Stimulated activated CD4-positive, alpha-beta T cell treated with anti-CD3 and anti-CD28 coated beads, Interleukin-15, amount 100 ng/mL, for 48 hours (primary cell): ENCODE measurements around the gene SLC24A2.
"Not testable (repeated sequence)": the region's sequence is repeated elsewhere in the genome, so short reads cannot be mapped to it uniquely, and the experiment has no call there.

ENCODE experiments used
- DNase-seq, 2 donors: peaks; one replicate each; pipeline ENCODE4 v3.0.0-alpha.2; 2020; ENCODE audit warnings: low read depth in 2 of 2

Gene SLC24A2

DNA sequence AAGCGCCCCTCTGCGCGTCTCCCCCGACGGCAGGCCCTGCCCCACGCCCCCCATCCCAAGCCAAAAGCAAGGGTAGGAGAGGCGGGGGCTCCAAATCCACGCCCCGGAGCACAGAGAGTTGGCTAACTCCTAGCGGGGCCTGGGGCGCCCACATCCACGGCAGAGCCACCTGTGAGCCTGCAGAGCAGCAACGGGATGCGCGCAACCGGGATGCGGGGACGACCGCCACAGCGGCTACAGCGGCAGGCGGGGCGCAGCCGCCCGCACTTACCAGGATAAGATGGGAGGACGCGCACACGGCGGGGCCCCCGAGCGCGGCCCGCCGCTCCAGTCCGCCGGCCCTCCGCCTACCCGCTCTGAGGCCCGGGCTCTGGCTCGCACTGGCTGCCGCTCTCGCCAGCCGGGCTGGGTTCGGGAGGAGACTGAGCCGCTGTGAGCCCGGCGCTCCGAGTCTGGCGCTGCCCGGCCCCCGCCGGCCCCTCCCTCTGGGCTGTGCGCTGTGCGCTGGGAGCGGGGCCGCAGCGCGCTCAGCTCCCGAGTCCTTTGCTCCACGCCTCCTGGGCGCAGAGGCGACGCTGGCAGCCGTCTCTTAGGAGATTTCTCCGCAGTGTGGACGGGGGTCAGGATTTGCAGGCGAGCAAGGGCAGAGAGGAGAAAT, at the start of gene SLC24A2:
Gene SLC24A2, minus strand, starts transcription at position 424 of the 658 bp plus-strand sequence.
- no peak for DNase-seq

- DNase-seq = not testable (repeated sequence)
Measured at GRCh38 chr9:19833331-19833730, 44.5 kb upstream of the SLC24A2 start.

DNA sequence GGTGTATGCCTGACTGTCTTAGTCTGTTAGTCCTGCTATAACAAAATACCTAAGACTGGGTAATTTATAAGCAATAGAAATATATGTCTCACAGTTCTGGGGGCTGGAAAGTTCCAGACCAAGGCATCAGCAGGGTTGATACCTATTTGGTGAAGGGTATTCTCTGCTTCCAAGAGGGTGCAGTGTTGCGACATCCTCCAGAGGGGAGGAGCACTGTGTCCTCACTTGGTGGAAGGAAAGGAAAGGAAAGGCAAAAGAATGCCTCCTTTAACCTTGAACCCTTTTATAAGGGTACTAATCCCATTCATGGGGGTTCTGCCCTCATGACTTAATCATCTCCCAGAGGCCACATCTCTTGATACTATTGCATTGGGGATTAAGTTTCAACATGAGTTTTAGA, 42.0 kb upstream of the SLC24A2 start:
- no peak for DNase-seq

GRCh38 chr9:19828576-19829109, 39.8 kb upstream of the SLC24A2 start:
- DNase-seq = no peak

- DNase-seq = no peak
Measured at GRCh38 chr9:19816769-19817168, 27.9 kb upstream of the SLC24A2 start.

DNA sequence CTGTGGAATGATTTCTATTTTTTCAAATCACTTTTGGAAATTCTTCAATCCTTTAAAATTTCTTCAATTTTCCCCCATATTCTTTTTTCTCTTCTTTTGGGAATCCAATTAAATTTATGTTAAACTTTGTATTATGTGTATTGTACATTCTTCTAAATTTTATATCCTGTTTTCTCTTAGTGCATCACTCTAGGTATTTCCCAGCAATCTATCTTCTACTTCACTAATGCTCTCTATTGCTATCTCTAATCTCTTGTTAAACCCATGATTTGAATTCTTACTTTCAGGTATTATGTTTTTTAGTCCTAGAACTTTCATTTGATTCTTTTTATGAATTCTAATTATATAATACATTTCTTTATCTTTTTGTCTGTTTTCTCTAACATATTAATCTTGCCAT, 23.4 kb upstream of the SLC24A2 start:
- no peak for DNase-seq

GRCh38 chr9:19809422-19810269, 20.8 kb upstream of the SLC24A2 start:
- DNase-seq = no peak

- no peak for DNase-seq
Measured at GRCh38 chr9:19807182-19807892, 18.5 kb upstream of the SLC24A2 start.

- DNase-seq = no peak
Measured at GRCh38 chr9:19804431-19804830, 15.6 kb upstream of the SLC24A2 start.

GRCh38 chr9:19800884-19801283, 12.0 kb upstream of the SLC24A2 start:
- no peak for DNase-seq

DNA sequence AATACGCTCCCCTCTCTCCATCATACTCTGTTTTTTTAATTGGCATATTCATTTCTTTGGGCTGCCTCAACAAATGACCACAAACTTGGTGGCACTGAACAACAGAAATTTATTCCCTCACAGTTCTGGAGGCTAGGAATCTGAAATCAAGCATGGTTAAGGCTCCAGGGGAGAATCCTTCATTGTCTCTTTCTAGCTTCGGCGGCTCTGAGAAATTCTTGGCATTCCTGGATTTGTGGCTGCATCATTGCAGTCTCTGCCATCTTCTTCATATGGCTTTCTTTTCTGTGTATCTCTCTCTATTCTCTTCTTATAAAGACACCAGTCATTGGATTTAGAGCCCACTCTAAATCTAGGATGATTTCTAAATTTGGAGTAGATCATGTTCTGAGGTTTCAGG, 10.9 kb upstream of the SLC24A2 start:
- no peak for DNase-seq

GRCh38 chr9:19788152-19788551, 685 bp downstream of the SLC24A2 start:
- no peak for DNase-seq

DNA sequence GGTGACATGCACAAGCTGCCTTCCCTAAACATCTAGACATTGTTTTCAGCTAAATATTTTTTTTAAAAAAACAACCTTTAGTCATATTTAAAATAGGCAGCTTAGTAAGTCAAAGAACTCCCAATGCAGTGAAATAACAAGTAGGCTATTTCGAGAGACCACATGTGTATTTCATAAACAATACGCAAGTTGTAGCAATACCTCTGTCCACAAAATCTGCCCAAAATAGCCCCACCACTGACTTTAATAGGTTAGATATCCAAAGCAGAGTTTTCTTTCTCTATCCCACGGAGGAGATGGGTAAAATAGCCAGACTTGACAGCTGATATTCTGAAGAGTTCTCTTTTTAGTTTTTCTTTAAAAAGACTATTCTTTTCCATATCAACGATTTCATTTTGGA, 1.2 kb downstream of the SLC24A2 start:
- DNase-seq = no peak

- no peak for DNase-seq
Measured at GRCh38 chr9:19785230-19785629, 3.6 kb downstream of the SLC24A2 start.

- no peak for DNase-seq
Measured at GRCh38 chr9:19784136-19784535, 4.7 kb downstream of the SLC24A2 start.

- DNase-seq = no peak
Measured at GRCh38 chr9:19783500-19783899, 5.3 kb downstream of the SLC24A2 start.

- no peak for DNase-seq
Measured at GRCh38 chr9:19782005-19782404, 6.8 kb downstream of the SLC24A2 start.

GRCh38 chr9:19781240-19781639, 7.6 kb downstream of the SLC24A2 start:
- DNase-seq = no peak

DNA sequence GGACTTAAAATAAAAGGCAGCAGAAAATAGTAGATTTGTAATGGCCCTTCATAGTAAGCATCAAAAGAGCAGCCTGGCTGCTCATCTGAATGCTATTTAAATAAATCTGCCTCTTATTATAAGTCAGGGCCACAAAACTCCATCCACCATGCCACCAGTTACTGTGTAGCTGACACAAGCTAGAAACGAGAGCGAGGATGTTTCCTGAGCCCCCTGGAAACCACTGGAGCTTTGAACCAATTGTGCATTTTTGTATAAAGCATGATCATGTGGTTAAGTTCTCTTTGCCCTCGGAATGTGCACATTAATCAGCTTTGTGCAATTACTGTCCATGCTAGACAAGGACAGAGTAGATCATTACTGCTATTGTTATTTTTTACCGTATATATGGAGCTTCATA, 17.4 kb downstream of the SLC24A2 start:
- no peak for DNase-seq

DNA sequence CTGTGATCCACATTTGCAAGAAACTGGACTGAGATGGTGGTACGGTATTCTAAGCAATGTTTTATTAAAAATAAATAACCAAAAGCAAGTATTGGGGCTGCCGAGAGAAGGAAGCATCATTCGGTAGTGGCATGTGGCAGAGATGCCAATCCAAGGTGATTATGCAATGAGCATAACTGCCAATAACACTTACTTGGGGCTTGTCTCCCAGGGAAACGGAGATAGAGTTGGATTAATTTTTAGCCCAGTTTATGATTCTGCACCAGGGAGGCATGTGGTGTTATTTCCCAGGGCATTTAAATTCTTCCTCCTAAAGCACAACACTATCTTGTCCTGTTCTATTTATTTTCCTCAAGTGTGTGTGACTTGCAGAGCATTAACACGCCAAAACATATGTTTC, 17.9 kb downstream of the SLC24A2 start:
- DNase-seq = no peak

DNA sequence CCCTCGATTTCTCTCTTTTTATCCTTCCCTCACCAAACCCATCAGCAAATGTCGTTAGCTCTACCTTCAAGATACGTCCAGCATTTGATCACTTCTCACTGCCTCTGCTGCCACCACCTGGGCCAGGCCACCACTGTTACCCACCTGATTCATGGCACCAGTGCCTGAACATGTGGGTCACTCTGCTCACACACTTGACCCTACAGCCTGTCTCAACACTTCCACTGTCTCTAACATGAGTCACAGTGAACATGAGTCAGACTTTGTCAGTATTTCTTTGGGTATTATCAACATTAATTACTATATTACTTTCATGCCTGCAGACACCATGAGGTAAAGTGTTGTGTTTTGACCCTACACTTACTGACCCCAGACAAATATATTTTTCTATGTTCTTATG, 19.6 kb downstream of the SLC24A2 start:
- DNase-seq = no peak

- no peak for DNase-seq
Measured at GRCh38 chr9:19768798-19769197, 20.0 kb downstream of the SLC24A2 start.
